ENCODE data around the gene CCNI.

DNA sequence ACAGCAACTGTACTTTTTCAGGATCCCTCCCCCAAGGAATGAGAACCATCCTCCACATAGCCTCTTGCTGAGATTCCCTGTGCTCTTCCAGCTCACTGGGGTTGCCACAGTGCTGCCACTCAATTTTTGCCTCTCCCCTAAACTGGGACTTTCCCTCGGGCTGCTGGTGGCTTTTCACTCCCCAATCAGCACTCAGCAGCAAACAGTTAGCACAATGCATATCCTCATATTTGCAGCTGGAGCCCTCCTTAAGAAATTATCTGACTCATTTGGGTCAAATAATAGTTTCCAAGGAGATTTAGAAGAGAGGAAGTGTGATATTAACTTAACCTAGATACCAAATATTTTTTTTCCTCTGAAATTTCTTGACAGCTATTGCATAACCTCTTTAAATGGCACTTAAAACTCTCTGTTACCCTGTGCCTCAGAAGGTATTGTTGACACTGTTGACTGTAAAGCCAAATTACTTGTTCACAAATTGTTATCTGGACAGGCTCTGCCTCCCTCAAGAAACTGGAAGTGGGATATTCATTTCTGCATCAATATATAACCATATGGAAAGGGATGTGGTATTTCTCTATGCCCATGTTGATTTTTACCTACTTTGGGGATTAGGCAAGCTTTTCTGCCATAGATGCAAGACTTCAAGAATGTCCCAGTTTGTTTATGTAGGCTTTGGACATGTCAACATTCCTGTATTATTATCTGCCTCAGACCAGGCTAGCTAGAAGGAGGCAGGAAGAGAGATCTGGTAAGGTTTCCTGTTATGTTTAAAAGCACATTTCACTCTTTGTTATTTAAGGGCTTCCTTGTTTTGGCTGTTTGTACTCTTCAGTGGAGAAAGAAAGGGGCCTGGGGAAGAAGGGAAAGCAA lies 68.2 kb downstream of the CCNI start:
- TF ChIP-seq POLR2AphosphoS5 (IDR thresholded peaks at IDR 0.05; ENCODE audit: low read depth, low read length): no peak
- no peak for TF ChIP-seq PAX5 (IDR thresholded peaks at IDR 0.05; ENCODE audit: insufficient read depth, low read length, severe bottlenecking)
- no peak for TF ChIP-seq POLR2A (IDR thresholded peaks at IDR 0.05; ENCODE audit: low read depth, low read length)
- no peak for TF ChIP-seq POU2F2 (IDR thresholded peaks at IDR 0.05; ENCODE audit: low read depth, low read length)
